GM23338 (cell line): ENCODE data around the gene NHLRC4.

Experiments
- CTCF ChIP-seq, 2 experiments: fragments of 200-600 bp in 1 of 2; sonication (generic) in 1 of 2; conservative IDR thresholded peaks; 2 replicates each; pipeline versions ENCODE4 v1.5.1 to v1.6.1; 2016 to 2017; ENCODE audit warnings: antibody characterized with exemption in 2 of 2, low read depth in 2 of 2, mild to moderate bottlenecking in 2 of 2, moderate library complexity in 1 of 2
- EZH2phosphoT487 ChIP-seq: fragments of 200-600 bp; sonication (generic); IDR thresholded peaks from one replicate; pipeline ENCODE4 v1.8.1; 2018; ENCODE audit warnings: antibody characterized with exemption; ENCODE audit not compliant: unreplicated experiment
- POLR2AphosphoS5 ChIP-seq: IDR thresholded peaks from 2 replicates; pipeline ENCODE4 v1.6.1; 2016; ENCODE audit warnings: antibody characterized with exemption, low read depth

- no peak for TF ChIP-seq CTCF (conservative IDR thresholded peaks at IDR 0.05; ENCODE audit: low read depth in 2 of 2)
- no peak for TF ChIP-seq POLR2AphosphoS5
- no peak for TF ChIP-seq EZH2phosphoT487
Observed at GRCh38 chr16:574021-574760, 7.4 kb downstream of the NHLRC4 start.
